Smooth muscle cell of the coronary artery (primary cell): ENCODE measurements around the gene ZNF662. TPM values are rescaled to one million over a fixed set of nuclear protein-coding genes. Genes with fewer than 3 reads are reported as not detected.

Experiments used
- total RNA-seq: library from RNA; depleted of rRNA; stranded (reverse); fragments of >200 nt; gene quantifications from 2 replicates; pipeline ENCODE4 v1.2.3, GENCODE V29; 2014; ENCODE audit warnings: low replicate concordance

The ZNF662 gene
- total RNA-seq, result 0.47 and 0.60 TPM in 2 replicates

DNA sequence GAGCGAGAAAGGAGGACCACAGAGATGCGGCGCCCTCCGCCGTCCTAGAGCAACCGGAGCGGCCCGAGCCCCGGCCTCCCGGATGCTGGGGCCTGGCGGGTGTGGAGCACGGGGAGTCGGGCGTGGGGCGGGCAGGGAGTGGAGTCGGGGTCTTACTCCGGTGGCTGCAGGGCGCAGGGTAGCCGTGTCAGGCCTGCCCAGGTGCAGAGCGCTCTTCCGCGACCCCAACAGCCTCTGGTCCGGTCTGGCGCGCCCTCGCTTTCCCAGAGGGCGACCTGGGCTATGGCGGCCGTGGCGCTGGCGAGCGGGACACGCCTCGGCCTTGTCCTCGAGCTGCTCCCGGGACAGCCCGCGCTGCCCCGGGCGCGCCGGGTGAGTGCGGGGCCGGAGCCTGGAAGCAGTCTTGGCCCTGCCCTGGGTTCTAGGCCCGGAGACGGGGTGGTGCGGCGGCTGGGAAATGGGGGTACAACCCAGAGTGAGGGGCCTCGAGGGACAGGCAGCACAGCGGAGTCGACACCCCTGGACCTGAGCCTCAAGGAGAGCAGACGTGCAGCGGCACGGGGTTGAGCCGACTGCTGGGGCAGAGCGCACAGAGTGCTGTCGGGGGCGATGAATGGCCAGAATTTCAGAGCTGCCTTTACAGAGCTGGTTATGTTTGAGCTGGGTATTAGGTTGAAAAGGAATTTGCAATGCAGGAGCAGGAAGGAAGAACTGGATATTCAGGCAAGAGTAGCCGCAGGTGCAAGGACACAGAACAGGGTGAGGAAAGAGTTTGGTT, at the start of gene ZNF662:
Gene ZNF662, plus strand, starts transcription at position 73 of the 778 bp plus-strand sequence. CDS start 1,973 bp downstream, outside the sequence.

DNA sequence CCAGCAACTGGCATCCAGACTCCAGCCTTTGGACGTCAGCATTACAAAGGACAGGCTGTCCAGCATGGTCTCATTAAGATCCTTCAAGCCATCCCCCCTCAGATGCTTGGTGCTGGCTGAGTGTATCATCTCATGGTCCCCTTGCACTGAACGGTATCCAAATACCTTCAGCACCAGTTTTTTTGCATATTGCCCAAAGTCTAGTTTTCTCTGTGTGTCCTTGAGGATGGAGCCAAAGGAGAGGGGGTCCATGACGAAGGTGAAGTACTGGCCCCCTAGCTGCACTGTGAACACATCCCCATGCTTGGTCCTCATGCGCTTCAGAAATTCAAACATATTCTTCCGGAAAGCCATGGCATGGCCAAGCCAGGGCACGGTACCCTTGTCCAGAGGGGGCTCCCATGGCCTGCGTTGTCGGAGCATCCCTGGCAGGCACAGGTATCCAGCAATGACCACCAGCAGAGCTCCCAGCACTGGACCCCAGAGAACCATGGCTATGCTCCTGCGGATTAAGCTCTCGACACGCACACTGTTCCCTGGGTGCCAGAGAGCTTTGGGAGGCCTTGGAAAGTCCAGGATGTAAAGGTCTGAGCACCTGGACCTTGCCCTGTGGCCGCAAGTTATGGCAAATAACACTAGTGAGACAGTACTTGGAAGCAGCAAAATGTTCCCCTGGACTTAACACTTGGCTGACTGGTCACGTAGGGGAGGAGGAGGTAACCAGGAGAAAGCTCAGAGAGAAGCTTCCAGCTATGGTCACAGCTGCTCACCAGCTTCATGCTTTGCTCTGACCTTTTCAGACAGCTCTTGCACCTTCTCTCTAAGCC, 30.4 kb upstream of the ZNF662 start, which contains the start of gene CYP8B1:
Gene CYP8B1, minus strand, starts transcription at position 555 of the 827 bp plus-strand sequence. Its CDS starts 63 bp downstream, at position 492.

Other genes with a start within 250 kb of the ZNF662 start
- not detected in 2 replicates for gene KLHL40, start 220.6 kb upstream of the ZNF662 start, total RNA-seq
- gene HHATL, start 203.3 kb upstream of the ZNF662 start, total RNA-seq, result not detected in 2 replicates
- gene CCDC13, start 132.9 kb upstream of the ZNF662 start, total RNA-seq, result 0.23 and 0.47 TPM in 2 replicates
- gene HIGD1A, start 101.7 kb upstream of the ZNF662 start, total RNA-seq, result 64.6 and 146 TPM in 2 replicates
- gene ACKR2, start 96.7 kb upstream of the ZNF662 start, total RNA-seq, result 0.15 and 0.35 TPM in 2 replicates
- gene CYP8B1, start 30.3 kb upstream of the ZNF662 start, total RNA-seq, result not detected in 2 replicates
- gene GASK1A, start 73.2 kb downstream of the ZNF662 start, total RNA-seq, result 0.94 and 1.2 TPM in 2 replicates
- 2.9 and 17.7 TPM in 2 replicates for gene POMGNT2, start 199.9 kb downstream of the ZNF662 start, total RNA-seq